ENCODE data around the gene QRICH1. TPM values are rescaled to one million over a fixed set of nuclear protein-coding genes. Genes with fewer than 3 reads are reported as not detected.

Gene QRICH1
- total RNA-seq, 1 experiment from 2014 or later, result 151 TPM

DNA sequence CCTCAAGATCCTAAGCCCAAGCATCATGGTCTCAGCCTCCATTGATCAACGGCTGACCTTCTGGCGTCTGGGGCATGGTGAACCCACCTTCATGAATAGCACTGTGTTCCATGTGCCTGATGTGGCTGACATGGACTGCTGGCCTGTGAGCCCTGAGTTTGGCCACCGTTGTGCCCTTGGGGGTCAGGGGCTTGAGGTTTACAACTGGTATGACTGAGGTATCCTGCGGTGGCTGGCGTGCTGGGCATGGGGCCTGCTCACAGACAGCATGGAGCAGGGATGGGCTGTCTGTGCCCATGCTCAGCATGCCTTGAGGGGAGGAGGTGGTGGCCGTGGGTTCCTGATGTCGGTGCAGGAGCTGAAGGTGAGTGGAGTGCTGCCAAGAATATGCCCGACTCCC is 78.8 kb downstream of the QRICH1 start:
- DNase-seq, result no peak
- Histone ChIP-seq H2BK120ac (ENCODE audit: low read depth, low read length, poor library complexity, severe bottlenecking) (no peak overlapping the region), H4K5ac (ENCODE audit: insufficient read length, low read depth, low read length) (no peak overlapping the region), H3K23me2 (ENCODE audit: insufficient read length, low read depth, low read length, poor library complexity, severe bottlenecking) (peaks cover 7% of the 10 kb centered on the region), H4K8ac (replicated peaks; ENCODE audit: insufficient read length, low read depth, low read length) (no peak overlapping the region), H3K79me1 (ENCODE audit: insufficient read depth, low read depth, low read length, poor library complexity, severe bottlenecking) (no peaks in the 10 kb centered on the region), H2BK15ac (ENCODE audit: low read depth, low read length) (no peak overlapping the region), H3K4ac (ENCODE audit: low read depth, low read length) (no peak overlapping the region), H3K18ac (ENCODE audit: insufficient read length, low read depth, low read length) (no peak overlapping the region), H3K27ac (ENCODE audit: insufficient read length, low read depth, low read length) (no peak overlapping the region), H4K20me1 (ENCODE audit: control insufficient read depth, insufficient read depth, insufficient read length) (peaks cover 1% of the 10 kb centered on the region), H3K4me2 (ENCODE audit: insufficient read depth, insufficient read length, low read length) (no peak overlapping the region), H3K9ac (ENCODE audit: extremely low read depth, insufficient read length, low read length) (no peak overlapping the region), H2BK20ac (ENCODE audit: low read depth, low read length, poor library complexity, severe bottlenecking) (no peak overlapping the region), H3K27me3 (ENCODE audit: insufficient read depth, low read length) (no peaks in the 10 kb centered on the region), H3K14ac (ENCODE audit: insufficient read depth, low read length) (no peak overlapping the region), H2AK5ac (ENCODE audit: insufficient read length, low read length) (no peak overlapping the region), H2BK5ac (ENCODE audit: insufficient read length, low read length) (no peak overlapping the region), H3T11ph (ENCODE audit: low read length) (no peak overlapping the region), H3K4me1 (ENCODE audit: insufficient read depth, low read length) (no peaks in the 10 kb centered on the region), H4K91ac (ENCODE audit: insufficient read length, low read depth, low read length) (no peak overlapping the region), H3K79me2 (ENCODE audit: insufficient read depth, low read length) (no peaks in the 10 kb centered on the region; the same call in 1 of the 2 replicates), H2BK12ac (ENCODE audit: insufficient read length, low read depth, low read length) (no peak overlapping the region), H3K9me3 (ENCODE audit: control insufficient read depth, low read depth, low read length) (no peaks in the 10 kb centered on the region), H3K23ac (ENCODE audit: insufficient read length, low read depth, low read length) (no peak overlapping the region), H2AFZ (ENCODE audit: low read length) (no peak overlapping the region), H3K56ac (ENCODE audit: insufficient read length, low read depth, low read length) (no peak overlapping the region)
- Mint-ChIP-seq H3K9me3 (no peaks in the 10 kb centered on the region), H3K4me3 (no peak overlapping the region; a peak in 1 of 5 replicates), H3K36me3 (ENCODE audit: insufficient read depth in 1 of 3, low read depth in 3 of 3) (peaks cover 25 to 59% (median 50%) of the 10 kb centered on the region in 3 experiments), H3K27me3 (ENCODE audit: low read depth) (no peaks in the 10 kb centered on the region), H3K27ac (peak overlapping the region in 1 of 3 experiments; percentile 79; a peak in 1 of 7 replicates), H3K4me1 (peaks cover 14 to 17% of the 10 kb centered on the region in 2 experiments)
- TF ChIP-seq, protein P1, sequence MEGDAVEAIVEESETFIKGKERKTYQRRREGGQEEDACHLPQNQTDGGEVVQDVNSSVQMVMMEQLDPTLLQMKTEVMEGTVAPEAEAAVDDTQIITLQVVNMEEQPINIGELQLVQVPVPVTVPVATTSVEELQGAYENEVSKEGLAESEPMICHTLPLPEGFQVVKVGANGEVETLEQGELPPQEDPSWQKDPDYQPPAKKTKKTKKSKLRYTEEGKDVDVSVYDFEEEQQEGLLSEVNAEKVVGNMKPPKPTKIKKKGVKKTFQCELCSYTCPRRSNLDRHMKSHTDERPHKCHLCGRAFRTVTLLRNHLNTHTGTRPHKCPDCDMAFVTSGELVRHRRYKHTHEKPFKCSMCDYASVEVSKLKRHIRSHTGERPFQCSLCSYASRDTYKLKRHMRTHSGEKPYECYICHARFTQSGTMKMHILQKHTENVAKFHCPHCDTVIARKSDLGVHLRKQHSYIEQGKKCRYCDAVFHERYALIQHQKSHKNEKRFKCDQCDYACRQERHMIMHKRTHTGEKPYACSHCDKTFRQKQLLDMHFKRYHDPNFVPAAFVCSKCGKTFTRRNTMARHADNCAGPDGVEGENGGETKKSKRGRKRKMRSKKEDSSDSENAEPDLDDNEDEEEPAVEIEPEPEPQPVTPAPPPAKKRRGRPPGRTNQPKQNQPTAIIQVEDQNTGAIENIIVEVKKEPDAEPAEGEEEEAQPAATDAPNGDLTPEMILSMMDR (conservative IDR thresholded peaks at IDR 0.05), result no peak
- no CpG with 5 or more reads among the region's 8 CpGs for WGBS (ENCODE audit: extremely low coverage, insufficient read length, low lambda C conversion rate)
